Measurements from ENCODE around the gene DGKA. TPM values are rescaled to one million over a fixed set of nuclear protein-coding genes. Genes with fewer than 3 reads are reported as not detected.

Gene DGKA
- total RNA-seq, 1 experiment from 2014 or later: 7.6 TPM

- BruUV-seq (replicated peaks): no TSS peak
- in situ Hi-C loops (cut with HindIII; ENCODE audit: low pct_unique_long_range_greater_than_20kb, low sequenced_read_pairs): no loop called here
- peak overlapping the region; percentile 46 to 69 for H3K4me3 ChIP-seq (ENCODE audit: low read depth in 2 of 2, low read length in 2 of 2)
- no peaks in the 10 kb centered on the region for H3K36me3 ChIP-seq (ENCODE audit: control insufficient read depth, insufficient read depth, low read length)
- ATAC-seq (no peak), DNase-seq (ENCODE audit: low read depth, low spot score) (no peak)
- H3K27me3 ChIP-seq (ENCODE audit: control insufficient read depth, insufficient read depth, low read length): peaks cover 14% of the 10 kb centered on the region; the same call in 1 of the 2 replicates
- ChIA-PET POLR2A (no interaction called here), CTCF (no interaction called here)
- TF ChIP-seq SIN3A (IDR thresholded peaks at IDR 0.05; ENCODE audit: borderline replicate concordance, insufficient read depth, low read depth, low read length) (no peak), REST (IDR thresholded peaks at IDR 0.05; ENCODE audit: insufficient read depth in 1 of 2, low read depth in 2 of 2, low read length in 1 of 2) (no peak), TCF7L2 (IDR thresholded peaks at IDR 0.05; ENCODE audit: low read depth, low read length) (no peak), POLR2AphosphoS5 (IDR thresholded peaks at IDR 0.05; ENCODE audit: low read depth, low read length) (no peak)
- TF ChIP-seq, protein P1, sequence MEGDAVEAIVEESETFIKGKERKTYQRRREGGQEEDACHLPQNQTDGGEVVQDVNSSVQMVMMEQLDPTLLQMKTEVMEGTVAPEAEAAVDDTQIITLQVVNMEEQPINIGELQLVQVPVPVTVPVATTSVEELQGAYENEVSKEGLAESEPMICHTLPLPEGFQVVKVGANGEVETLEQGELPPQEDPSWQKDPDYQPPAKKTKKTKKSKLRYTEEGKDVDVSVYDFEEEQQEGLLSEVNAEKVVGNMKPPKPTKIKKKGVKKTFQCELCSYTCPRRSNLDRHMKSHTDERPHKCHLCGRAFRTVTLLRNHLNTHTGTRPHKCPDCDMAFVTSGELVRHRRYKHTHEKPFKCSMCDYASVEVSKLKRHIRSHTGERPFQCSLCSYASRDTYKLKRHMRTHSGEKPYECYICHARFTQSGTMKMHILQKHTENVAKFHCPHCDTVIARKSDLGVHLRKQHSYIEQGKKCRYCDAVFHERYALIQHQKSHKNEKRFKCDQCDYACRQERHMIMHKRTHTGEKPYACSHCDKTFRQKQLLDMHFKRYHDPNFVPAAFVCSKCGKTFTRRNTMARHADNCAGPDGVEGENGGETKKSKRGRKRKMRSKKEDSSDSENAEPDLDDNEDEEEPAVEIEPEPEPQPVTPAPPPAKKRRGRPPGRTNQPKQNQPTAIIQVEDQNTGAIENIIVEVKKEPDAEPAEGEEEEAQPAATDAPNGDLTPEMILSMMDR (IDR thresholded peaks at IDR 0.05): no peak
- H3K4me1 ChIP-seq (ENCODE audit: control insufficient read depth, insufficient read depth, low read length): peaks cover 33% of the 10 kb centered on the region
- intact Hi-C loops (cut with micrococcal nuclease; ENCODE audit: unreplicated experiment): no loop called here
- no peaks in the 10 kb centered on the region for H3K9me3 ChIP-seq (ENCODE audit: control insufficient read depth, insufficient read depth, low read depth, low read length)
- H3K27ac ChIP-seq (ENCODE audit: low read length): no peak overlapping the region
Measured at GRCh38 chr12:55932551-55932910, 1.6 kb downstream of the DGKA start.

- no peaks in the 10 kb centered on the region for H3K36me3 ChIP-seq (ENCODE audit: control insufficient read depth, insufficient read depth, low read length)
- H3K27me3 ChIP-seq (ENCODE audit: control insufficient read depth, insufficient read depth, low read length): peaks cover 14% of the 10 kb centered on the region; the same call in 1 of the 2 replicates
- ChIA-PET POLR2A (no interaction called here), CTCF (interaction anchor here (0.6 kb wide), 1 partner anchor 124 kb away, joined by 4 read pairs; no protein-coding TSS in a partner anchor)
- intact Hi-C loops (cut with micrococcal nuclease; ENCODE audit: unreplicated experiment) (no loop called here), in situ Hi-C loops (cut with HindIII; ENCODE audit: low pct_unique_long_range_greater_than_20kb, low sequenced_read_pairs) (no loop called here)
- ATAC-seq (no peak), DNase-seq (ENCODE audit: low read depth, low spot score) (no peak)
- TF ChIP-seq SIN3A (IDR thresholded peaks at IDR 0.05; ENCODE audit: borderline replicate concordance, insufficient read depth, low read depth, low read length): no peak
- no peak overlapping the region for H3K27ac ChIP-seq (ENCODE audit: low read length)
- H3K9me3 ChIP-seq (ENCODE audit: control insufficient read depth, insufficient read depth, low read depth, low read length): no peaks in the 10 kb centered on the region
- peaks cover 29% of the 10 kb centered on the region for H3K4me1 ChIP-seq (ENCODE audit: control insufficient read depth, insufficient read depth, low read length)
- BruUV-seq (replicated peaks): no TSS peak
- H3K4me3 ChIP-seq (ENCODE audit: low read depth in 2 of 2, low read length in 2 of 2): no peak overlapping the region
Measured at GRCh38 chr12:55933169-55933798, 2.3 kb downstream of the DGKA start.
